Neural cell (in vitro differentiated cells): Measurements from ENCODE around the gene PAPSS2.

Source experiments
- EP300 ChIP-seq: fragments of 450-650 bp; conservative IDR thresholded peaks from 2 replicates; pipeline ENCODE4 v1.6.1; 2014; ENCODE audit warnings: antibody characterized with exemption, mild to moderate bottlenecking, moderate library complexity; ENCODE audit not compliant: poor library complexity, severe bottlenecking
- EZH2 ChIP-seq: fragments of 200-600, 300-800 bp; shearing (Covaris generic), sonication (generic); IDR thresholded peaks from 2 replicates; pipeline ENCODE4 v1.6.1; 2014; ENCODE audit warnings: antibody characterized with exemption, low read length, borderline replicate concordance, mild to moderate bottlenecking; ENCODE audit not compliant: insufficient read depth, poor library complexity, severe bottlenecking
- POLR2AphosphoS5 ChIP-seq: IDR thresholded peaks from 2 replicates; pipeline ENCODE4 v1.6.1; 2012
- RAD21 ChIP-seq: fragments of 450-650 bp; conservative IDR thresholded peaks from 2 replicates; pipeline ENCODE4 v1.6.1; 2014; ENCODE audit warnings: antibody characterized with exemption, mild to moderate bottlenecking, moderate library complexity
- TAF1 ChIP-seq: IDR thresholded peaks from 2 replicates; pipeline ENCODE4 v1.6.1; 2012; ENCODE audit warnings: low read depth
- TF ChIP-seq, protein P1 (sequence below): fragments of 450-650 bp; IDR thresholded peaks from 2 replicates; pipeline ENCODE4 v1.5.1; 2014; ENCODE audit warnings: antibody characterized with exemption, mild to moderate bottlenecking, moderate library complexity; ENCODE audit not compliant: poor library complexity, severe bottlenecking
- TF ChIP-seq, protein P2 (sequence below): IDR thresholded peaks from 2 replicates; pipeline ENCODE4 v1.6.1; 2012; ENCODE audit warnings: borderline replicate concordance

DNA sequence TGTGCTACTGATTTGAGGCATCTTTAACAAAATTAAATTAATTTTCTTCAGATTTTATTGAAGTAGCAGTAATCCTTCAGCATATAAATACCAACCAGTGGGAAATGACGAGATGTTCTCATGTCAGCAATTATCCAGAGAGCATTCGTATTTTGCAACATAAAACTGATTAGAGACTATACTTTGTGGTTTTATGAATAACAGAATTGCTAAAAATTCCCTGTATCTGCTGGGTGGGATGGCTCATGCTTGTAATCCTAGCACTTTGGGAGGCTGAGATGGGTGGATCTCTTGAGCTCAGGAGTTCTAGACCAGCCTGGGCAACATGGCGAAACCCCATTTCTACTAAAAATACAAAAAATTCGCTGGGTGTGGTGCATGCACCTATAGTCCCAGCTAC is 101.5 kb downstream of the PAPSS2 start:
- TF ChIP-seq, protein P1, sequence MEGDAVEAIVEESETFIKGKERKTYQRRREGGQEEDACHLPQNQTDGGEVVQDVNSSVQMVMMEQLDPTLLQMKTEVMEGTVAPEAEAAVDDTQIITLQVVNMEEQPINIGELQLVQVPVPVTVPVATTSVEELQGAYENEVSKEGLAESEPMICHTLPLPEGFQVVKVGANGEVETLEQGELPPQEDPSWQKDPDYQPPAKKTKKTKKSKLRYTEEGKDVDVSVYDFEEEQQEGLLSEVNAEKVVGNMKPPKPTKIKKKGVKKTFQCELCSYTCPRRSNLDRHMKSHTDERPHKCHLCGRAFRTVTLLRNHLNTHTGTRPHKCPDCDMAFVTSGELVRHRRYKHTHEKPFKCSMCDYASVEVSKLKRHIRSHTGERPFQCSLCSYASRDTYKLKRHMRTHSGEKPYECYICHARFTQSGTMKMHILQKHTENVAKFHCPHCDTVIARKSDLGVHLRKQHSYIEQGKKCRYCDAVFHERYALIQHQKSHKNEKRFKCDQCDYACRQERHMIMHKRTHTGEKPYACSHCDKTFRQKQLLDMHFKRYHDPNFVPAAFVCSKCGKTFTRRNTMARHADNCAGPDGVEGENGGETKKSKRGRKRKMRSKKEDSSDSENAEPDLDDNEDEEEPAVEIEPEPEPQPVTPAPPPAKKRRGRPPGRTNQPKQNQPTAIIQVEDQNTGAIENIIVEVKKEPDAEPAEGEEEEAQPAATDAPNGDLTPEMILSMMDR, result no peak
- TF ChIP-seq POLR2AphosphoS5, result no peak
- no peak for TF ChIP-seq RAD21
- TF ChIP-seq TAF1, result no peak
- TF ChIP-seq, protein P2, sequence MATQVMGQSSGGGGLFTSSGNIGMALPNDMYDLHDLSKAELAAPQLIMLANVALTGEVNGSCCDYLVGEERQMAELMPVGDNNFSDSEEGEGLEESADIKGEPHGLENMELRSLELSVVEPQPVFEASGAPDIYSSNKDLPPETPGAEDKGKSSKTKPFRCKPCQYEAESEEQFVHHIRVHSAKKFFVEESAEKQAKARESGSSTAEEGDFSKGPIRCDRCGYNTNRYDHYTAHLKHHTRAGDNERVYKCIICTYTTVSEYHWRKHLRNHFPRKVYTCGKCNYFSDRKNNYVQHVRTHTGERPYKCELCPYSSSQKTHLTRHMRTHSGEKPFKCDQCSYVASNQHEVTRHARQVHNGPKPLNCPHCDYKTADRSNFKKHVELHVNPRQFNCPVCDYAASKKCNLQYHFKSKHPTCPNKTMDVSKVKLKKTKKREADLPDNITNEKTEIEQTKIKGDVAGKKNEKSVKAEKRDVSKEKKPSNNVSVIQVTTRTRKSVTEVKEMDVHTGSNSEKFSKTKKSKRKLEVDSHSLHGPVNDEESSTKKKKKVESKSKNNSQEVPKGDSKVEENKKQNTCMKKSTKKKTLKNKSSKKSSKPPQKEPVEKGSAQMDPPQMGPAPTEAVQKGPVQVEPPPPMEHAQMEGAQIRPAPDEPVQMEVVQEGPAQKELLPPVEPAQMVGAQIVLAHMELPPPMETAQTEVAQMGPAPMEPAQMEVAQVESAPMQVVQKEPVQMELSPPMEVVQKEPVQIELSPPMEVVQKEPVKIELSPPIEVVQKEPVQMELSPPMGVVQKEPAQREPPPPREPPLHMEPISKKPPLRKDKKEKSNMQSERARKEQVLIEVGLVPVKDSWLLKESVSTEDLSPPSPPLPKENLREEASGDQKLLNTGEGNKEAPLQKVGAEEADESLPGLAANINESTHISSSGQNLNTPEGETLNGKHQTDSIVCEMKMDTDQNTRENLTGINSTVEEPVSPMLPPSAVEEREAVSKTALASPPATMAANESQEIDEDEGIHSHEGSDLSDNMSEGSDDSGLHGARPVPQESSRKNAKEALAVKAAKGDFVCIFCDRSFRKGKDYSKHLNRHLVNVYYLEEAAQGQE, result no peak
- no peak for TF ChIP-seq EZH2
- TF ChIP-seq EP300, result no peak
